ENCODE data around the gene TRAF6. TPM values are rescaled to one million over a fixed set of nuclear protein-coding genes. Genes with fewer than 3 reads are reported as not detected.

Gene TRAF6
- total and polyA plus RNA-seq, 2 donors (not counting 1 experiment from before 2014, with no cell fraction given): 10.1 to 22.4 TPM

GRCh38 chr11:36443661-36444060 lies 66.4 kb downstream of the TRAF6 start:
- ATAC-seq (ENCODE audit: low read depth) (no peak), DNase-seq (no peak)
- no peaks in the 10 kb centered on the region for H3K79me2 ChIP-seq (ENCODE audit: control insufficient read depth, insufficient read depth, low read length)
- intact Hi-C loops (cut with micrococcal nuclease): no loop called here
- WGBS (ENCODE audit: insufficient coverage): 100% methylated on average over 1 of the region's 2 CpGs
- H3K36me3 ChIP-seq (replicated peaks in 1 of 2; ENCODE audit: control extremely low read depth in 1 of 2, control insufficient read depth in 1 of 2, extremely low read depth in 1 of 2, insufficient read depth in 2 of 2, low read length in 1 of 2): no peaks in the 10 kb centered on the region
- no peak overlapping the region for H3K4me2 ChIP-seq (replicated peaks; ENCODE audit: low read depth, low read length, poor library complexity, severe bottlenecking)
- TF ChIP-seq EZH2 (IDR thresholded peaks at IDR 0.05; ENCODE audit: borderline replicate concordance, insufficient read depth, low read depth, low read length, poor library complexity, severe bottlenecking): no peak
- no peak for TF ChIP-seq CTCF (IDR thresholded peaks at IDR 0.05)
- Mint-ChIP-seq H3K27ac (no peak overlapping the region), H3K27me3 (no peaks in the 10 kb centered on the region), H3K4me3 (no peak overlapping the region), H3K9me3 (ENCODE audit: insufficient read depth) (no peaks in the 10 kb centered on the region), H3K4me1 (no peaks in the 10 kb centered on the region)
- no peak overlapping the region for H2AFZ ChIP-seq (ENCODE audit: insufficient read depth, low read depth, low read length, poor library complexity, severe bottlenecking)
- ChIA-PET POLR2A (no interaction called here), CTCF (no interaction called here)
- H3K9me3 ChIP-seq (ENCODE audit: control extremely low read depth in 1 of 3, control insufficient read depth in 2 of 3, insufficient read depth in 1 of 3, low read length in 2 of 3): peaks cover 0 to 8% (median 7%) of the 10 kb centered on the region in 3 donors
- no peak overlapping the region for H3K4me3 ChIP-seq (ENCODE audit: control extremely low read depth in 1 of 5, extremely low read depth in 1 of 5, insufficient read depth in 1 of 5, low read depth in 2 of 5, low read length in 4 of 5)
- no peak overlapping the region for H3K9ac ChIP-seq (ENCODE audit: low read length)
- H3K4me1 ChIP-seq (ENCODE audit: control insufficient read depth in 2 of 2, insufficient read depth in 2 of 2, low read length in 2 of 2): peaks cover 0 to 4% of the 10 kb centered on the region in 2 donors
- no peaks in the 10 kb centered on the region for H4K20me1 ChIP-seq (ENCODE audit: control insufficient read depth, insufficient read depth, low read length, poor library complexity, severe bottlenecking)
- peaks cover 0 to 3% (median 0%) of the 10 kb centered on the region in 4 experiments for H3K27me3 ChIP-seq (replicated peaks in 1 of 4; ENCODE audit: control extremely low read depth in 1 of 4, control insufficient read depth in 3 of 4, insufficient read depth in 4 of 4, low read length in 3 of 4)
- H3K27ac ChIP-seq (ENCODE audit: low read length in 2 of 2): no peak overlapping the region

GRCh38 chr11:36441610-36442208 lies 68.4 kb downstream of the TRAF6 start:
- TF ChIP-seq EZH2 (IDR thresholded peaks at IDR 0.05; ENCODE audit: borderline replicate concordance, insufficient read depth, low read depth, low read length, poor library complexity, severe bottlenecking) (no peak), CTCF (IDR thresholded peaks at IDR 0.05) (no peak)
- no peak for ATAC-seq (ENCODE audit: low read depth)
- no peak overlapping the region for H2AFZ ChIP-seq (ENCODE audit: insufficient read depth, low read depth, low read length, poor library complexity, severe bottlenecking)
- no peak overlapping the region for H3K27ac ChIP-seq (ENCODE audit: low read length in 2 of 2)
- no peak overlapping the region for H3K27ac Mint-ChIP-seq
- H3K27me3 ChIP-seq (replicated peaks in 1 of 4; ENCODE audit: control extremely low read depth in 1 of 4, control insufficient read depth in 3 of 4, insufficient read depth in 4 of 4, low read length in 3 of 4): peaks cover 0 to 3% (median 0%) of the 10 kb centered on the region in 4 experiments
- intact Hi-C loops (cut with micrococcal nuclease): no loop called here
- H3K9ac ChIP-seq (ENCODE audit: low read length): no peak overlapping the region
- H3K9me3 Mint-ChIP-seq (ENCODE audit: insufficient read depth): no peaks in the 10 kb centered on the region
- 9% methylated on average over 1 of the region's 2 CpGs for WGBS (ENCODE audit: insufficient coverage)
- no peaks in the 10 kb centered on the region for H3K27me3 Mint-ChIP-seq
- H3K9me3 ChIP-seq (ENCODE audit: control extremely low read depth in 1 of 3, control insufficient read depth in 2 of 3, insufficient read depth in 1 of 3, low read length in 2 of 3): peaks cover 0 to 8% (median 7%) of the 10 kb centered on the region in 3 donors
- H3K36me3 ChIP-seq (replicated peaks in 1 of 2; ENCODE audit: control extremely low read depth in 1 of 2, control insufficient read depth in 1 of 2, extremely low read depth in 1 of 2, insufficient read depth in 2 of 2, low read length in 1 of 2): no peaks in the 10 kb centered on the region
- CTCF ChIA-PET: no interaction called here
- POLR2A ChIA-PET: no interaction called here
- no peaks in the 10 kb centered on the region for H4K20me1 ChIP-seq (ENCODE audit: control insufficient read depth, insufficient read depth, low read length, poor library complexity, severe bottlenecking)
- H3K4me1 ChIP-seq (ENCODE audit: control insufficient read depth in 2 of 2, insufficient read depth in 2 of 2, low read length in 2 of 2): peaks cover 0 to 4% of the 10 kb centered on the region in 2 donors
- H3K4me3 Mint-ChIP-seq: no peak overlapping the region
- no peaks in the 10 kb centered on the region for H3K79me2 ChIP-seq (ENCODE audit: control insufficient read depth, insufficient read depth, low read length)
- no peaks in the 10 kb centered on the region for H3K4me1 Mint-ChIP-seq
- no peak overlapping the region for H3K4me3 ChIP-seq (ENCODE audit: control extremely low read depth in 1 of 5, extremely low read depth in 1 of 5, insufficient read depth in 1 of 5, low read depth in 2 of 5, low read length in 4 of 5)
- no peak for DNase-seq
- no peak overlapping the region for H3K4me2 ChIP-seq (replicated peaks; ENCODE audit: low read depth, low read length, poor library complexity, severe bottlenecking)

All from B cell (primary cell).